AG04449 (cell line): Measurements from ENCODE around the gene HLA-DOA.

Experiments
- CTCF ChIA-PET: fragments of 350-600 bp; formaldehyde crosslinking; extraction: SDS; loops from one replicate; lab custom pipeline; 2021; ENCODE audit warnings: antibody characterized with exemption; lab: Yijun Ruan, JAX
- POLR2A ChIA-PET: fragments of 400-600, 350-600 bp; formaldehyde crosslinking; extraction: SDS; loops from one replicate; lab custom pipeline; 2020; ENCODE audit warnings: antibody characterized with exemption, inconsistent platforms; lab: Yijun Ruan, JAX
- DNase-seq: peaks from one replicate; pipeline ENCODE4 v3.0.0-alpha.2; 2010; ENCODE audit warnings: low read depth, low spot score
- H3K4me3 ChIP-seq: 2 replicates; pipeline ENCODE4 v1.5.1; 2011; ENCODE audit warnings: low read depth, mild to moderate bottlenecking, control low read depth, low read length
- TF ChIP-seq, protein P1 (sequence below): IDR thresholded peaks from one replicate; pipeline ENCODE4 v1.5.1; 2011; ENCODE audit warnings: mild to moderate bottlenecking, moderate library complexity, low read length, control low read depth, inconsistent platforms; ENCODE audit not compliant: insufficient read depth; ENCODE audit errors: missing control alignments

Gene HLA-DOA

GRCh38 chr6:33049323-33050013, 40.1 kb upstream of the HLA-DOA start:
- ChIA-PET POLR2A (no interaction called here), CTCF (interaction anchor here (1.0 kb wide), 1 partner anchor 33 kb away, joined by 3 read pairs; no protein-coding TSS in a partner anchor)
- no peak for DNase-seq
- H3K4me3 ChIP-seq, result no peak overlapping the region
- TF ChIP-seq, protein P1, sequence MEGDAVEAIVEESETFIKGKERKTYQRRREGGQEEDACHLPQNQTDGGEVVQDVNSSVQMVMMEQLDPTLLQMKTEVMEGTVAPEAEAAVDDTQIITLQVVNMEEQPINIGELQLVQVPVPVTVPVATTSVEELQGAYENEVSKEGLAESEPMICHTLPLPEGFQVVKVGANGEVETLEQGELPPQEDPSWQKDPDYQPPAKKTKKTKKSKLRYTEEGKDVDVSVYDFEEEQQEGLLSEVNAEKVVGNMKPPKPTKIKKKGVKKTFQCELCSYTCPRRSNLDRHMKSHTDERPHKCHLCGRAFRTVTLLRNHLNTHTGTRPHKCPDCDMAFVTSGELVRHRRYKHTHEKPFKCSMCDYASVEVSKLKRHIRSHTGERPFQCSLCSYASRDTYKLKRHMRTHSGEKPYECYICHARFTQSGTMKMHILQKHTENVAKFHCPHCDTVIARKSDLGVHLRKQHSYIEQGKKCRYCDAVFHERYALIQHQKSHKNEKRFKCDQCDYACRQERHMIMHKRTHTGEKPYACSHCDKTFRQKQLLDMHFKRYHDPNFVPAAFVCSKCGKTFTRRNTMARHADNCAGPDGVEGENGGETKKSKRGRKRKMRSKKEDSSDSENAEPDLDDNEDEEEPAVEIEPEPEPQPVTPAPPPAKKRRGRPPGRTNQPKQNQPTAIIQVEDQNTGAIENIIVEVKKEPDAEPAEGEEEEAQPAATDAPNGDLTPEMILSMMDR, result no peak

- POLR2A ChIA-PET, result no interaction called here
Observed at GRCh38 chr6:33040157-33040556, 30.8 kb upstream of the HLA-DOA start.

GRCh38 chr6:33036535-33036934, 27.1 kb upstream of the HLA-DOA start:
- POLR2A ChIA-PET, result no interaction called here
- no peak overlapping the region for H3K4me3 ChIP-seq
- TF ChIP-seq, protein P1, result no peak
- no peak for DNase-seq
- CTCF ChIA-PET, result interaction anchor here (0.8 kb wide), 1 partner anchor 47 kb away, joined by 3 read pairs; no protein-coding TSS in a partner anchor

More at GRCh38 chr6:33040157-33040556, 30.8 kb upstream of the HLA-DOA start:
- CTCF ChIA-PET, result interaction anchor here (1.3 kb wide), 1 partner anchor 92 kb away, joined by 3 read pairs; no protein-coding TSS in a partner anchor
- TF ChIP-seq, protein P1, result no peak
- no peak overlapping the region for H3K4me3 ChIP-seq
- DNase-seq, result no peak

GRCh38 chr6:33034554-33034953, 25.2 kb upstream of the HLA-DOA start:
- no peak overlapping the region for H3K4me3 ChIP-seq
- ChIA-PET POLR2A (no interaction called here), CTCF (interaction anchor here (2.5 kb wide), 1 partner anchor 18 kb away, joined by 14 read pairs; no protein-coding TSS in a partner anchor)
- no peak for DNase-seq
- TF ChIP-seq, protein P1, result no peak

- TF ChIP-seq, protein P1, result no peak
- H3K4me3 ChIP-seq, result no peak overlapping the region
- CTCF ChIA-PET, result no interaction called here
- no peak for DNase-seq
- POLR2A ChIA-PET, result no interaction called here
Observed at GRCh38 chr6:33030245-33030644, 20.9 kb upstream of the HLA-DOA start.
